ENCODE results near the gene DEDD.

DNA sequence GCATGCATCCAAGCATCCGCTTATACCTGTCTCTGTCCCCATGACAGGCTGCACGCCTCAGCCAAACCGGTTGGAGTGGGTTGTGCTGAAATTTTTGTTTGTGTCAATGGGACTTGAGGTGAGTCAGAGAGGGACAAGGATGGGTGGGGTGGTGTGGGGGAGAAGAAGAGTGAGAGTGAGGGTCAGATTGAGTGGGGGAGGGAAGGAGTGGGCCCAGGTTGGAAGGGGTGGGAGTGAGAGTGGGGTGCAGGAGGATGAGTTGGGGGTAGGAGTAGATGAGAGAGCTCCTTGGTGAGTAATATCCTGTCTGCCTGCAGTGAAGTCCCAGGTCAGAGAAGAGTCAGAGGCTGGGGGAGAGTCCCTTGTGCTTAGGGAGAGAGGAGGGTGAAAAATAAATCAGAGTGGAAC, 39.8 kb downstream of the DEDD start:
- TF ChIP-seq EZH2 (conservative IDR thresholded peaks at IDR 0.05; ENCODE audit: low read depth, low read length) = no peak
- TF ChIP-seq RAD21 (CRISPR knock-in tag; IDR thresholded peaks at IDR 0.05) = no peak
- TF ChIP-seq, protein P1, sequence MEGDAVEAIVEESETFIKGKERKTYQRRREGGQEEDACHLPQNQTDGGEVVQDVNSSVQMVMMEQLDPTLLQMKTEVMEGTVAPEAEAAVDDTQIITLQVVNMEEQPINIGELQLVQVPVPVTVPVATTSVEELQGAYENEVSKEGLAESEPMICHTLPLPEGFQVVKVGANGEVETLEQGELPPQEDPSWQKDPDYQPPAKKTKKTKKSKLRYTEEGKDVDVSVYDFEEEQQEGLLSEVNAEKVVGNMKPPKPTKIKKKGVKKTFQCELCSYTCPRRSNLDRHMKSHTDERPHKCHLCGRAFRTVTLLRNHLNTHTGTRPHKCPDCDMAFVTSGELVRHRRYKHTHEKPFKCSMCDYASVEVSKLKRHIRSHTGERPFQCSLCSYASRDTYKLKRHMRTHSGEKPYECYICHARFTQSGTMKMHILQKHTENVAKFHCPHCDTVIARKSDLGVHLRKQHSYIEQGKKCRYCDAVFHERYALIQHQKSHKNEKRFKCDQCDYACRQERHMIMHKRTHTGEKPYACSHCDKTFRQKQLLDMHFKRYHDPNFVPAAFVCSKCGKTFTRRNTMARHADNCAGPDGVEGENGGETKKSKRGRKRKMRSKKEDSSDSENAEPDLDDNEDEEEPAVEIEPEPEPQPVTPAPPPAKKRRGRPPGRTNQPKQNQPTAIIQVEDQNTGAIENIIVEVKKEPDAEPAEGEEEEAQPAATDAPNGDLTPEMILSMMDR (CRISPR knock-in tag; IDR thresholded peaks at IDR 0.05) = no peak
- TF ChIP-seq ZNF589 (CRISPR knock-in tag; conservative IDR thresholded peaks at IDR 0.05) = no peak
- TF ChIP-seq ATF7 (IDR thresholded peaks at IDR 0.05) = no peak
- TF ChIP-seq ATF7 (CRISPR knock-in tag; IDR thresholded peaks at IDR 0.05) = no peak
- TF ChIP-seq, protein P2, sequence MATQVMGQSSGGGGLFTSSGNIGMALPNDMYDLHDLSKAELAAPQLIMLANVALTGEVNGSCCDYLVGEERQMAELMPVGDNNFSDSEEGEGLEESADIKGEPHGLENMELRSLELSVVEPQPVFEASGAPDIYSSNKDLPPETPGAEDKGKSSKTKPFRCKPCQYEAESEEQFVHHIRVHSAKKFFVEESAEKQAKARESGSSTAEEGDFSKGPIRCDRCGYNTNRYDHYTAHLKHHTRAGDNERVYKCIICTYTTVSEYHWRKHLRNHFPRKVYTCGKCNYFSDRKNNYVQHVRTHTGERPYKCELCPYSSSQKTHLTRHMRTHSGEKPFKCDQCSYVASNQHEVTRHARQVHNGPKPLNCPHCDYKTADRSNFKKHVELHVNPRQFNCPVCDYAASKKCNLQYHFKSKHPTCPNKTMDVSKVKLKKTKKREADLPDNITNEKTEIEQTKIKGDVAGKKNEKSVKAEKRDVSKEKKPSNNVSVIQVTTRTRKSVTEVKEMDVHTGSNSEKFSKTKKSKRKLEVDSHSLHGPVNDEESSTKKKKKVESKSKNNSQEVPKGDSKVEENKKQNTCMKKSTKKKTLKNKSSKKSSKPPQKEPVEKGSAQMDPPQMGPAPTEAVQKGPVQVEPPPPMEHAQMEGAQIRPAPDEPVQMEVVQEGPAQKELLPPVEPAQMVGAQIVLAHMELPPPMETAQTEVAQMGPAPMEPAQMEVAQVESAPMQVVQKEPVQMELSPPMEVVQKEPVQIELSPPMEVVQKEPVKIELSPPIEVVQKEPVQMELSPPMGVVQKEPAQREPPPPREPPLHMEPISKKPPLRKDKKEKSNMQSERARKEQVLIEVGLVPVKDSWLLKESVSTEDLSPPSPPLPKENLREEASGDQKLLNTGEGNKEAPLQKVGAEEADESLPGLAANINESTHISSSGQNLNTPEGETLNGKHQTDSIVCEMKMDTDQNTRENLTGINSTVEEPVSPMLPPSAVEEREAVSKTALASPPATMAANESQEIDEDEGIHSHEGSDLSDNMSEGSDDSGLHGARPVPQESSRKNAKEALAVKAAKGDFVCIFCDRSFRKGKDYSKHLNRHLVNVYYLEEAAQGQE (IDR thresholded peaks at IDR 0.05; ENCODE audit: borderline replicate concordance in 1 of 2, low read depth in 1 of 2, low read length in 2 of 2) = no peak

Measured in HepG2 (cell line).